Vagina (tissue), 2 donors: ENCODE results near the gene SYNE1.

ENCODE experiments used
- CTCF ChIP-seq, 3 experiments: fragments of 450-650 bp in 2 of 3; fragments of 200-600 bp in 1 of 3; sonication (generic) in 1 of 3; IDR thresholded peaks; one replicate each; pipeline ENCODE4 v1.5.1; 2017 to 2019; ENCODE audit warnings: antibody characterized with exemption in 3 of 3, mild to moderate bottlenecking in 2 of 3, moderate library complexity in 2 of 3
- POLR2A ChIP-seq, 2 donors: fragments of 450-650 bp; IDR thresholded peaks; one replicate each; pipeline ENCODE4 v1.6.1; 2017; ENCODE audit warnings: antibody characterized with exemption in 2 of 2, mild to moderate bottlenecking in 2 of 2, moderate library complexity in 2 of 2
- POLR2AphosphoS5 ChIP-seq, 2 donors: sonication (generic); formaldehyde crosslinking; IDR thresholded peaks; one replicate each; pipeline ENCODE4 v1.9.0; 2017; ENCODE audit warnings: antibody characterized with exemption in 2 of 2, mild to moderate bottlenecking in 2 of 2, low read depth in 1 of 2; ENCODE audit not compliant: insufficient read depth in 1 of 2

- no peak for TF ChIP-seq CTCF (IDR thresholded peaks at IDR 0.05)
- TF ChIP-seq POLR2A (IDR thresholded peaks at IDR 0.05), result no peak
- TF ChIP-seq POLR2AphosphoS5 (IDR thresholded peaks at IDR 0.05; ENCODE audit: insufficient read depth in 1 of 2, low read depth in 1 of 2), result no peak
These were observed 186.6 kb downstream of the SYNE1 start for GRCh38 chr6:152450519-152450918.
